ENCODE measurements around the gene SDE2. TPM values are rescaled to one million over a fixed set of nuclear protein-coding genes. Genes with fewer than 3 reads are reported as not detected.

SDE2 gene
- polyA plus RNA-seq, result 16.1 and 18.6 TPM in 2 replicates
- 51.1 and 52.6 TPM in 2 replicates for polyA minus RNA-seq

DNA sequence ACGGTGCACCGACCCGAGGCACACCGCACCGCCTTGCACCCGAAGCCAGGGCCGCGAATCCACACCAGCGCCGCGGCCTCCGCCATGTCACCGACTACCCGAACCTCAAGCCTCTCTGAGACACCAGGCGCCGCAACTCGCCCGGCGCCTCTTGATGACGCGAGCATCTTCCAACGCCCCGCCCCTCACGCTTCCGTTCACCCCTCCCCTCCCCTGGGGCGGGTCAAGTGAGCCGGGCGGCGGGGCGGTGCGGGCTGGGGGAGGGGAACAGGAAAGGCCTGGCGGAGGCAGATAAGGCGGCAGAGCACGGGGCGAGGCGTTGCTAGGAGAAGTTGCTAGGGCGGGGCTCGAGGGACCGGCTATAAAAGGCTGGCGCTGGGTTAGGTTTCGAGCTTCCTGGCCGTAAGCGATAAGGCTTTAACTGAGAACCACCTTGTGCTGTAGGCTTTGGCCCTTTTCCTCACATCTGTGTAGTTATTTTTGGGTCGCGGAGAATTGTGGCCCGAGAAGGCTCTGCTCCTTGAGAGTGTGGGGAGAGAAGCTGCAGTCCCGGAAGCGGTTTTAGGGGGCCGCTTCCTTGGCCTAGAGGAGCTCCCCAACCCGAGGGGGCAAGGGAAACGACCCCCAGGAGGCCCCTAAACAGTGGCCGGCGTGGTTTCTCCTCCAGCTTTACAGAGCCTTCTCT lies at the start of gene SDE2:
Gene SDE2, minus strand, starts transcription at position 117 of the 685 bp plus-strand sequence. Its CDS starts 31 bp downstream, at position 86.
- H3F3A ChIP-seq (ENCODE audit: insufficient read depth, low read length, poor library complexity, severe bottlenecking), result peaks cover 8% of the 10 kb centered on the region
- H3K4me2 ChIP-seq (ENCODE audit: low read length), result peak within 1 kb of the TSS; percentile 97
- H3K36me3 ChIP-seq (ENCODE audit: insufficient read depth, low read length), result no peaks in the 10 kb centered on the region
- H3K79me2 ChIP-seq (replicated peaks; ENCODE audit: insufficient read depth, low read length), result peaks cover 47% of the 10 kb centered on the region
- H4K20me1 ChIP-seq (ENCODE audit: insufficient read depth), result no peaks in the 10 kb centered on the region
- H3K4me3 ChIP-seq (ENCODE audit: low read length), result peak within 1 kb of the TSS; percentile 86
- H3K9ac ChIP-seq (ENCODE audit: low read length), result peak within 1 kb of the TSS; percentile 90
- H3K27ac ChIP-seq (ENCODE audit: low read length), result peak within 1 kb of the TSS; percentile 99
- H3K9me2 ChIP-seq (ENCODE audit: insufficient read depth, low read length), result no peaks in the 10 kb centered on the region
- no peaks in the 10 kb centered on the region for H3K9me3 ChIP-seq (ENCODE audit: low read length)
- H2AFZ ChIP-seq (ENCODE audit: low read depth, low read length), result peak within 1 kb of the TSS; percentile 62
- TF ChIP-seq EP300 (conservative IDR thresholded peaks at IDR 0.05; ENCODE audit: poor library complexity, severe bottlenecking) (peak; percentile 50), TAF1 (IDR thresholded peaks at IDR 0.05; ENCODE audit: low read depth) (peak; percentile 88), CTCF (IDR thresholded peaks at IDR 0.05; ENCODE audit: poor library complexity, severe bottlenecking) (no peak), POLR2AphosphoS5 (IDR thresholded peaks at IDR 0.05) (peak; percentile 90), SMC3 (conservative IDR thresholded peaks at IDR 0.05; ENCODE audit: poor library complexity) (no peak), EZH2 (IDR thresholded peaks at IDR 0.05; ENCODE audit: borderline replicate concordance, insufficient read depth, low read length, poor library complexity, severe bottlenecking) (no peak), MXI1 (conservative IDR thresholded peaks at IDR 0.05; ENCODE audit: poor library complexity, severe bottlenecking) (peak; percentile 91), RAD21 (conservative IDR thresholded peaks at IDR 0.05) (no peak)
- TF ChIP-seq, protein P1, sequence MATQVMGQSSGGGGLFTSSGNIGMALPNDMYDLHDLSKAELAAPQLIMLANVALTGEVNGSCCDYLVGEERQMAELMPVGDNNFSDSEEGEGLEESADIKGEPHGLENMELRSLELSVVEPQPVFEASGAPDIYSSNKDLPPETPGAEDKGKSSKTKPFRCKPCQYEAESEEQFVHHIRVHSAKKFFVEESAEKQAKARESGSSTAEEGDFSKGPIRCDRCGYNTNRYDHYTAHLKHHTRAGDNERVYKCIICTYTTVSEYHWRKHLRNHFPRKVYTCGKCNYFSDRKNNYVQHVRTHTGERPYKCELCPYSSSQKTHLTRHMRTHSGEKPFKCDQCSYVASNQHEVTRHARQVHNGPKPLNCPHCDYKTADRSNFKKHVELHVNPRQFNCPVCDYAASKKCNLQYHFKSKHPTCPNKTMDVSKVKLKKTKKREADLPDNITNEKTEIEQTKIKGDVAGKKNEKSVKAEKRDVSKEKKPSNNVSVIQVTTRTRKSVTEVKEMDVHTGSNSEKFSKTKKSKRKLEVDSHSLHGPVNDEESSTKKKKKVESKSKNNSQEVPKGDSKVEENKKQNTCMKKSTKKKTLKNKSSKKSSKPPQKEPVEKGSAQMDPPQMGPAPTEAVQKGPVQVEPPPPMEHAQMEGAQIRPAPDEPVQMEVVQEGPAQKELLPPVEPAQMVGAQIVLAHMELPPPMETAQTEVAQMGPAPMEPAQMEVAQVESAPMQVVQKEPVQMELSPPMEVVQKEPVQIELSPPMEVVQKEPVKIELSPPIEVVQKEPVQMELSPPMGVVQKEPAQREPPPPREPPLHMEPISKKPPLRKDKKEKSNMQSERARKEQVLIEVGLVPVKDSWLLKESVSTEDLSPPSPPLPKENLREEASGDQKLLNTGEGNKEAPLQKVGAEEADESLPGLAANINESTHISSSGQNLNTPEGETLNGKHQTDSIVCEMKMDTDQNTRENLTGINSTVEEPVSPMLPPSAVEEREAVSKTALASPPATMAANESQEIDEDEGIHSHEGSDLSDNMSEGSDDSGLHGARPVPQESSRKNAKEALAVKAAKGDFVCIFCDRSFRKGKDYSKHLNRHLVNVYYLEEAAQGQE (IDR thresholded peaks at IDR 0.05; ENCODE audit: borderline replicate concordance), result peak; percentile 74
- no peaks in the 10 kb centered on the region for H3K27me3 ChIP-seq (ENCODE audit: insufficient read depth, low read depth, low read length)

GRCh38 chr1:226048886-226049285 lies 49.7 kb upstream of the SDE2 start:
- Histone ChIP-seq H3F3A (ENCODE audit: insufficient read depth, low read length, poor library complexity, severe bottlenecking) (no peaks in the 10 kb centered on the region), H4K20me1 (ENCODE audit: insufficient read depth) (no peaks in the 10 kb centered on the region), H3K9me3 (ENCODE audit: low read length) (no peaks in the 10 kb centered on the region), H3K27ac (ENCODE audit: low read length) (no peak overlapping the region), H3K4me2 (ENCODE audit: low read length) (no peak overlapping the region), H3K9ac (ENCODE audit: low read length) (no peak overlapping the region), H2AFZ (ENCODE audit: low read depth, low read length) (no peak overlapping the region), H3K27me3 (ENCODE audit: insufficient read depth, low read depth, low read length) (no peaks in the 10 kb centered on the region), H3K79me2 (replicated peaks; ENCODE audit: insufficient read depth, low read length) (no peaks in the 10 kb centered on the region), H3K4me3 (ENCODE audit: low read length) (no peak overlapping the region), H3K36me3 (ENCODE audit: insufficient read depth, low read length) (no peaks in the 10 kb centered on the region), H3K9me2 (ENCODE audit: insufficient read depth, low read length) (no peaks in the 10 kb centered on the region)
- TF ChIP-seq SMC3 (conservative IDR thresholded peaks at IDR 0.05; ENCODE audit: poor library complexity) (no peak), EP300 (conservative IDR thresholded peaks at IDR 0.05; ENCODE audit: poor library complexity, severe bottlenecking) (no peak), POLR2AphosphoS5 (IDR thresholded peaks at IDR 0.05) (no peak), EZH2 (IDR thresholded peaks at IDR 0.05; ENCODE audit: borderline replicate concordance, insufficient read depth, low read length, poor library complexity, severe bottlenecking) (no peak), RAD21 (conservative IDR thresholded peaks at IDR 0.05) (no peak), CTCF (IDR thresholded peaks at IDR 0.05; ENCODE audit: poor library complexity, severe bottlenecking) (no peak), MXI1 (conservative IDR thresholded peaks at IDR 0.05; ENCODE audit: poor library complexity, severe bottlenecking) (no peak), TAF1 (IDR thresholded peaks at IDR 0.05; ENCODE audit: low read depth) (no peak)
- TF ChIP-seq, protein P1 (IDR thresholded peaks at IDR 0.05; ENCODE audit: borderline replicate concordance), result no peak
